Activated CD4-positive, alpha-beta T cell treated with anti-CD3 and anti-CD28 coated beads, Interleukin-2, Interleukin-4, amounts not matched to agents 100 ng/mL and 50 ng/mL, durations not matched to agents 16 hours and 8 hours (primary cell): ENCODE measurements around the gene SECISBP2.

Experiments
- DNase-seq: peaks from one replicate; pipeline ENCODE4 v3.0.0-alpha.2; 2020; ENCODE audit warnings: low spot score

SECISBP2 gene

DNA sequence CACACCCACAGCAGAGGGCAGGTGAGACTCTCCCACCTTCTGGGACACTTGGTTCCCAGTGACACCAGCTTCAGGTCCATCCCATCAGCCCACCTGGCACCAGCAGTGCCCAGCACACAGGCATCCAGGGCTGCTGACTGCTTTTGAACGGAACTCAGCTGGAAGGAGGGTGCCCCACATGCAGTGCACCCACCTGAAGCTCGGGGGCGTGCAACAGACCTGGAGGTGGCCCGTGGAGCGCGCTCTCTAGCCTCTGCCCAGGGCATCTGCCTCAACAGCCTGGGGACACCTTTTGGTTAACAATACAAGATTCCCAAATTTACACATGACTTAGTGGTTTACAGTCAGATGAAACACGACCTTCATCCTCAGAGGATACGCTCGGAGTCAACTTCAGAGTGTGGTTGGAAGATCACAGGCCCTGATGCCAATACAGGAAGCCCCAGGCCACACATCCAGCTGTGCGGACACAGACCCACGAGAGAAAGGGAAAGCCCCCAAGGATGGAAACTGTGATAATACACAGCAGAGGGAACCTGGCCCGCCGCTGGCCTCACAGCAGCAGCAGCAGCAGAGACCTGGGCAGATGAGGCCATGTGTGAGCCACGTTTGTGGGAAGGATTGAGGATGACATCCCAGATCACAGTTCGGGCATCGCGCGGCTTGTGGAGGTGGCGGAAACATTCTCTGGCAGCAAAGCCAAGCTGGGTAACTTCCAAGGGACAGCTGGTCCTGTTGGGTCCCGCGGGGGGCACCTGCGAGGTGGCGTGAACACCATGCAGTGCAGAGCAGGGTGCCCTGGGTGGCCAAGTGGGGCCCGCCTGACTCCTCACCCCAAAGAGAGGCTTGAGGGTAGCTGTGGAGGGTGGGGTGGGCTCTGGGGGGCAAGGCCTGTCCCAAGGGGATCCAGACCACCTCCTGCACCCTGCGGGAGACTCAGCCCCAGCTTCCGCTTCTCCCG, 64.0 kb downstream of the SECISBP2 start:
- DNase-seq = no peak

DNA sequence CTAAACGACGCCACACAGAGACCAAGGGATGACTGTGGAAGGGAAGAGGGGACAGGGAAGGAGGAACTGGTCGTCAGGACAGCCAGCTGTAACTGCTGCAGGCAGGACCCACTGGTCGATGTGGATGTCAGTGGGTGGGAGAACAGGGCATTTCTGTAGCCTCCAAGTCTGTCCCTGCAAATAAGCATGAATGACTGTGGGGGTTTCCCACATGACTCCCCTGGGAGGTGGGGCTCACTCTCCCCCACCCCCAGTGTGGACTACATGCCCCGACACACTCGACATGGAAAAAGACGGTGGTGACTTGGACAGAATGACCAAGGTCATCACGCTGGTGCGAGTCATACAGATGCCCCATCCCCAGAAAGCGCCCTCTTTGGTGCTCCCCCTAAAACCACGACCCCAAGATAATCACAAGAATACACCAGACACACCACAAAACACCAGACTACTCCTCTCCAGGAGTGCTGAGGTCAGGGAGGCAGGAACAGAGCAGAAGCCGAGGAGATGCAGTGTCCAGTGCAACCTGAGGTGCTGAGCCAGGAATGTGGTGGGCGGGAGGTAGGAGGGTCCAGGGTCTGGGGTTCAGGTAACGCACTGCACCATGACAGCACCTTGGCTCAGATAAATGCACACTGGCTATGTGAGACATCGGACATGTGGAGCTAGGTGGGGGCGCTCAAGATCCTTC, 64.9 kb downstream of the SECISBP2 start:
- DNase-seq = no peak

DNA sequence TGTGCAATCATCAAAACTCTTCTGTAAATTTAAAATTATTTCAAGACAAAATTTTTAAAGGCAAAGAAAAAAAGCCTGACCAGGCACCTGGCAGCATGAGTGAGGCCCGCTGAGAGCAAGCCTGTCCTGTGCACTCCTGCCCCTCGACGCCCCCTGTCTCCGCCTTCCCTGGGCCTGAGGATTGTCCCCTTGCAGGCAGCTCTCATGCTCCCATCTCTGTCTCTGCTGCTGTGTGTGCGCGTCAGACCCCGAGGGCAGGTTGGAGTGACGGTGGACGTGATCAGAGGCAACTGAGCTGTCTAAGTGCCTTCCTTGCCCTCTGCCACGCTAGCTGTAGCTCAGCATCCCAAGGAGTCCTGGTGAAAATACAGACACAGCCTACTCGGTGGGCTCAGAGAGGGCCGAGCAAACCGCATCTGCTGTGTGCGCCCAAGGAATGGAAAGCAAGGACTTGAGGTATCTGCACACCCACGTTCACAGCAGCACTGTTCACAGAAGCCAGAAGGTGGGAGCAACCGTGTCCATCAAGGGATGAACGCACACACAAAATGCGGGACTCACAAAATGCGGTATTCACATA, 65.5 kb downstream of the SECISBP2 start:
- DNase-seq = no peak

DNA sequence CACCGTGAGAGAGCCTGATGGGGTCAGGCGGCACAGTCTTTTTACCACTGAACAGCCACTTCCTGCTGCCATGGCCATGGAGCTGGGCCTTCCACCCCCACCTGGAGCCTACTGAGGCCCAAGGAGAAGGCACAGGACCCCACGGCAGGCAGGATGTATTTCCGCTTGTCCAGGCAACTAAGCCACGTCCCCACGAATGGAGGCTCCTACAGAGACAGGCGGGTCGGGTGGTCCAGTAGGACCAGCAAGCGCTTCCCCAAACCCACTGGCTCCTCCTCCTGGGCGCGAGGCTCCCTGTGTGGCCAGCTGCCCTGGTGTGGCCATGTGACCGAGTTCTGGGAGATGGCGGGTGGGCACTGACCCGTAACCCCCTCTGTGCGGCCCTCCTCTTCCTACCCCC, 66.5 kb downstream of the SECISBP2 start:
- DNase-seq = no peak

DNA sequence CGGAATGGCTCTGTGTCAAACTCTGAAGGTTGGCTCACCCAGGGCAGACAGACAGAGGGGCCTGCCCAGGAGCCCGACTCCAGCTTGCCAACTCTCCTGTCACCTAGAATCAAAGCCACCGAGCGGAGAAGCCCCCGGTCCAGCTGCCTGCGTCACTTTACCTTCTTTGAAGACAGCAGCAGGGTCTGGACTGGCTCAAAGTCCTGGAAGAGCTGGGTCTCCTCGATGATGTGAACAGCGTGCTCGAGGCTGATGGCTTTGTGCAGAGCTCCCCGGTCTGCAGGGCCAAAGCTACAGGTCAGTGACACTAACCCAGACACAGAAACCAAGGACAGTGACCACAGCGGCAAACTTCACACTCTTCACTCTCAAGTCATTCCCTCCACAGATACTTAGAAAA, 67.9 kb downstream of the SECISBP2 start:
- no peak for DNase-seq

DNA sequence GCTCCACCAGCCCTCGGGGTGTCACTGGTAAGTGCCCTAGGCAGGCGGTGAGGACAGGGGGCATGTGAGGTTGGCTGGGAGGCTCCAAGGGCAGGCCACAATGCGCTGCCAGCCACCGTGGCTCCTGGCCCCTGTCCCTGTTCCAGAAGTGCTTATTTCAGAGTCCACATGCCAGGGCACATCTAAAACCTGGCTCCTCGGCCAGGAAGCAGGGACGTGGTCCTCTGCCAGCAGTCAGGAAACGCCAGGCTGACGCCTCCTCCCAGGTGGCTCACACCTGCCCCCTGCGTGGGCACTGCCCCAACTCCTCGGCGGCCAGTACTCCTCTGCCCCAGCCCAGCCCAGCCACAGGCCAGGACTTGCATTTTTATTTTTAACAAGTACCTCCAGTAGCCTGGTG, 68.5 kb downstream of the SECISBP2 start:
- DNase-seq = no peak

DNA sequence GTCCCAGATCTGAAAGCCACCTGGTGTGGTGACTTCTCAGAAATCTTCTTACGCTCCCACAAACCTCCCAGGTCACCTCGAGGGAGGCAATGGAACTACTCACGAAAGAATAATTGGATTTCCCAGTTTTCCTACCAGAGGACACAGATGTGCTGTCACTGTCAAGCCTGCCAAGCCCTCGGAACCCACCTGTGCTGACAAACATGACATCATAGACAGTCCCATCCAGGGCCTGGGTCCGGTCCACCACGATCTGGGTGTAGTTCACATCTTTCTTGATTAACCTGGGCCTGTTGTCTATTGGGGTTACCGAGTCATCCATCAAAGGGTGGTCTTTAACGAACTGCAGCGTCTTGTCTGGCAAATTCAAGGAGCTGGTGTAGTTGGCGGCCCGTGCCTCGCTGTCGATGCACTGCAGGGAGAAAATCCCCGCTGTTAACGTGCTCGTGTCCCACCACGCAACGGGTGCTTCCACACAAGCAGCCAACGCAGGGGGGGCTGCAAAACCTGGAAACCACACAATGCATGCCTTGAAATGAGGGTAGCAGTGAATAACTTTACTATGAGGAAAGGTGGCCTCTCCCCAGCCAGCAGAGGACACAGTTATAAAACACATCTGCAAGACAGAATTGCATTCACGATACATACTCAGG, 69.0 kb downstream of the SECISBP2 start:
- DNase-seq = no peak

DNA sequence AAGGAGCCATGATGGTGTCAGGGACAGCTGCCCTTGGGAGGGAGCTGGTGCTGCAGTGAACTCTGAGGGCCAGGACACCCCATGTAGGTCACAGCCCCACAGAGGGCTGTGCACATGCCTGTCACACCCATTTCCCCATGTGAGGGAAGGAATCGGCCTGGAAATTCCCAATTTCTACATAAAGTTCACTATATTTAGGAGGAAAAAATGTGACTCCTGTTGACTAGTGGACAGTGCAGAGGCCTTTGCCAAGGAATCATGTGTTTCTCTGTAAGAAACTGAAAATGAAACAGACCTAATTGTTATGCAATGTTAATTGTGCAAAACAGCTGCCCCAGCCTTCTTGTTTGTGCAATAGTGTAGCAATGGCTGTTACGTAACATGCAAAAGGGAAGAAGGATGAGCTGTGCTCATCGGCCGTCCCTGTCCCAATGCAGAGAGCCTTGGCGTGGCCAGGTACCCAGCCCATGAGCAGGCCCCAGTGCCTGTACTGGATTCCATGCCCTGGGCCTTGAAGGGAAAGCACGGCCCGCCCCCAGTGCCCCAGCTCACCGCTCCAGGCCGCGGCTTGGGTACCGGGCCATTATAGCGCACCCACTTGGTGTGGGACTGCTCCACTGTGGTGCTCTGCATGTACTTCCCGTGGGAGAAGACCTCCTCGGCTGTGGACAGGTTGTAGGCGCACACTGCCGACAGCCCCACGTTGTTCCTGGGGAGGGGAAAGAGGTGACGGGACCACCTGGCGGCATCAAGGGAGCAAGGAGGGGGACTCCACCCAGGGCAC, 70.0 kb downstream of the SECISBP2 start:
- no peak for DNase-seq

DNA sequence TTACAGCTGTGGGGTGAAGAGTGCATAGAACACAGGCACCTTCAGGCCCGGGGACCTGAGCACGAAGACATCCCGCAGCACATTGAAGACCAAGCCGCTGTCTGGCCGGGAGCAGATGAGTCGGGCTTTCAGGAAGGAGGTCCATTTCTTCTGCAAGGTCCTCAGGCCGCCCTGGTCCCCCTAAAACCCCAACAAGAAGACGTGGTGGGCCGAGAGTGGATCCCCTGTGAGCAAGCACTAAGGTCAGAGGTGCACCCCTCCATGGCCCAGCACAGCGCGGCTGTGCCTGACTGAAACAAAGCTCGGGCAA, 70.5 kb downstream of the SECISBP2 start:
- no peak for DNase-seq

DNA sequence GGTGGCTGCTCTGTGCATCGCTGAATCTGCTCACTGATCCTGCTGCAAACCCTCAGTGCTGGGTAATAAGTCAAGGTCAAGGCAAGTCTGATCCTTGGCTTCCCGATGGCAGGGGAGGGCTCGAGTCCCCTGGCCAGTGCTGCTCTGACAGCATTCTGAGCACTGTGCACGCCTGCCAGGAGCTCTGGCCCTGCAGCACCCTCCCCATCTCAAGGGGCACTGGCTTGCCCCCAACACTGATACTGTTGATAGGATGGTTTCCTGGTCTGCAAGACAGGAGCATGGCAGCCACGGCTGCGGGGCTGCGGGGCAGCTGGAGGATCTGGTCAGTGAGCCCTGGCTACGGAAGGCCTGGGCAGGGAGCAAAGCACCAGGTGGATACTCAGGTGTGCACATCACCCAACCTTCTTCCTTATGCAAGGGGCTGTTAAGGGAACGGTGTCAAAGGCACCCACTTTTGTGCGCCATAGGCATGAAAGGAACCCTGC, 71.8 kb downstream of the SECISBP2 start:
- no peak for DNase-seq

DNA sequence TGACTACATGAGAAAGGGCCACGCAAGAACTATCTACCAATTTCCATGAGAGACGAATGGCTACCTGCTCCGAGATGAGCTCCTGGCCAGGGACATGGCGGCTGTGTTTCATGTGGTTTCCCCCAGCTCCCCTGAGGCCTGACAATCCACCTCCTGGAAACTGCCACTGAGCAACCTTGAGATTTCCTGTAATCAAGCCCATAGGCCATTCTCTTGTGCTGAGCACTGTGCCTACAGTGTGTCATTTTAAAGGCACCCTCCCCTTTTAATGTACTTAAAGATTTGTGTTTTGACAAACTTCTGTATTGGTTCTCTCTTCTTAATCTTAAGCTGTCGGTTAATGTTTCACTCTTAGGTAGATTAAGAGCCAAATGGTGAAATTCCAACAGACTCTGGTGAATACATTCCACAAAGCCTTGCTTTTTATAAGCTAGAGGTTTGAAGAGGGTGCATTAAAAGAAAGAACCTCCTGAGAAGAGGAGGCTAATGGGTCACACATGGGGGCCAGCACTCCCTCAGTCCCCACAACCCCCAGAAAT, 72.3 kb downstream of the SECISBP2 start:
- DNase-seq = no peak

DNA sequence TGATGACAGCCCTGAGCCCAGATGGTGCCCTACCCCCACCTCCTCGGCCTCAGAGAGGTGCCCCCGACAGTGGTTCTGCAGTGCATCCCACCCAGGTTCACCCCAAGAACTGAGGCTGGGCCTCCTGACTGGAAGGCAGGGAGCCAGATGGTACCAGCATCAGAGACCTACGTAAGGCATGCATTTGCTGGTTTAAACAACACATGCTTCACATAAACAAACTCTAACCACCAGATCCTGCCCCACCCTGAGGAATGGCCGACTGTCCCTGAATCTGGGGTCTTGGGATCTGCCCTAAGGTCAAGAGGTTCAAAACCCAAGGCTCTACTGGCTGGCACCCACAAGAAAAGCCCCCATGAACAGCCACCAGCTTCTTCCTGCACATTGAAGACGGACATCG, 73.3 kb downstream of the SECISBP2 start:
- no peak for DNase-seq

DNA sequence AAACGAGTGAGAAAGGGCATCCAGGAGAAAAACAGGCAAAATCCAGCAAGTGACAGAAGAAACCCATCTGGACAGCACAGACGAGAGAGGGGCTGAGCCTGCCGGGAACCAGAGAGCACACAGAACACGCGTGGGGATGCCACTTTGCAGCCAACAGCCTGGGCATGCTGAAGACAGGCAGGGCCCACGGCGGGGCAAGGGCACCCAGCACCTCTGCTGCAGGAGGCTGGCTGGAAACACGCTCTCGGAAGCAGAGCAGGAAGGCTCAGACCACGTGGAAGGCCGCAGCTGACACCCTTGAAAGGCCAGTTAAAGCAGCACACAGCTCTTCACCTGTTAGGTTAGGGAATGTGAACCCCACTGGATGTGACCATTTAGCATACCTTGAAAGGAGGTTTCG, 76.1 kb downstream of the SECISBP2 start:
- DNase-seq = no peak

DNA sequence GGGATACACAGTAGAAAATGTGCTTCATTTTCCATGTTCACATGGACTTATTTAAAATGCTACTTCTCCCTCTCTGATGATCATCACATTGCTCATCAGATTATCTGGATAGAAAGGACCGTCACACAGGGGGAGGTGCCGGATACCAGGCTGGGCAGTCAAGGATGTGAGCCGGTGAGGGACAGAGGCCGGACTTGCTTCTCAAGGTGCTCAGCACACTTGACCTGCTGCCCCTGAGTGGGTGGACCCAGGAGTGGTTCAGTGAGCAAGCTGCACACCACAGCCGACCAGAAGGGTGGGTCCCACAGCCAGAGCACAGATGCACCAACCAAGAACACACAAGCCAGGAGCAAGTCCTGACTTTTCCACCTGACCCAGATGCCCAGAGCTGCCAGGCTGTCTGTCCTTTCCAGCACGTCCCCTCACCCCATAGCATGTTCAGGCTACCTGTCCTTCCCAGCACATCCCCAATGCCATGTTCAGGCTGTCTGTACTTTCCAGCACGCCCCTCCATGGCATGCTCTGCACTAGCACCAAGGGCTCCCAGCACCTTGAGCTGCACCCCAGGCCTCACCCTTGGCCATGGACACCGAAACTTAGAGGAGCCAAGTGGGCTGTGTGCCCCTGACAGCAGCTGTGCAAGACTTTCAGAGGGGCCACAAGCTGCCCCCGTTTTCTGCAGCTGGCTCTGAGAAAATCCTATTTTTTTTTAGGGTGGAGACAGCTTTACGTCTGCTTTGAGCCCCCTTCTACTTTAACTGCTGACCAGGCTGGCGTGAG, 77.8 kb downstream of the SECISBP2 start:
- no peak for DNase-seq

DNA sequence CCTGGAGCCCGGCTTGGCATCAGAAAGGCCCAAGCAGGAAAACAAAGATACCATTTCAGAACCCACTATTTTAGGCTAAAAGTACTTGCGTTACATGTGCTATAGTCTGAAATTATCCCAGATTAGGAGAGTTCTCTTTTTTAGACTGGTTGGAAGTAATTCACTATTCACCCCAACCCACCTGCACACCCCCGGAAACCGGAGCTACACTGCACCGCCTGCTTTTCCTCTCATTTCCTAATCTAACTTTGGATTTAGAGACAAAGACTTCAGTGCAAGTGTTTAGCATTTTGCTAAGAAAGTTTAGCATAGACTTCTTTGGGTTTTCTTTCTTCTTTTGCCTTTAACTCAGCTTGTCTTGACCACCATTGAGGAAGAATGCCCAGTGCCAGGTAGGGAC, 79.2 kb downstream of the SECISBP2 start:
- DNase-seq = no peak

DNA sequence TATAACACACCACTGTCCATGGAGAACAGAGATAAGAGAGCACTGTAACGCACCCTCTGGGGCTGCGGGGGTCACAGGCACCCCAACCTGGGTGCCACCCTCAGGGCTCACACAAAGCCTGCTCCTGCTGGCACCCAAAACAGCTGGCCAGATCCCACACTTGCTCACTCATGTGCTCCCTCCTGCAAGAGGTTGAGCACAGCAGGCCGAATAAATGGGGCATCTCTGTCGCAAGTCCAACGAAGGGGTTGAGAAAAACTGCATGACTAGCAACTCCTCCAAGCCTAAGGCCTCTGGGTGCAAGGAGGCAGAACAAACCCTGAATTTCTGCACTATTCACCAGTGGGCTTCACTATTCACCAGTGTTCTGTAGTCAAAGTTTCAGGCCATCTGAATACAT, 80.3 kb downstream of the SECISBP2 start:
- no peak for DNase-seq

DNA sequence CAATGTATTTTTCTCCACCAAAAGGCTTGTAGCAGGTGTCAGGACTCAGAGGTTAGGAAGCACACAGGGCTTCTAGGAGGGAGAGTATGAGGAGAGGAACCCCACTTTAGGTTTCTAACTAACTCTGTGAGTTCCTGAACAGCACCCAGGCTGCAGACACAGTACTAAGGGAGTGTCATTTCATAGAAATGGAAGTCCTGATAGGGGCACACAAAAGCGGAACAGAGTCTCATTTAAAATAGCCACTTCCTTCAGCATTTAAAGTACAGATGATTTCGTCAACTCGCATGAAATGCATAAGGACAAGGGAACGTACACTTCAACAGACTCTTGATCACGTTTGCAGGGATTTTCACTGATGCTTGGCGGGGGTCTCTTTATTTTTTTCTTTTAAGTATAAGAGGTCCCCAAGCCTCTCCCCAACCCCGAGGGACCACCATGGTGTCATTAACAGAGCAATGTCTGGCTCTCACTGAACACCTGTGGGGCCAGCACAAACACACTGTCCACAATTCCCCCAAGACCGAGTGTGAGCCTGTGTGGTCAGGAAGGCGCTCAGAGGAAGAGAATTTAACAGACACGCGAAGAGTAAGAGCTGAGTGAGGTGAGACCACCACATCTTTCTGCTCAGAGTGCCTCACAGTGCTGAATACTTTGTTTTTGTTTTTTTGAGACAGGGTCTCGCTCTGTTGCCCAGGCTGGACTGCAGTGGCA, 82.3 kb downstream of the SECISBP2 start:
- no peak for DNase-seq

DNA sequence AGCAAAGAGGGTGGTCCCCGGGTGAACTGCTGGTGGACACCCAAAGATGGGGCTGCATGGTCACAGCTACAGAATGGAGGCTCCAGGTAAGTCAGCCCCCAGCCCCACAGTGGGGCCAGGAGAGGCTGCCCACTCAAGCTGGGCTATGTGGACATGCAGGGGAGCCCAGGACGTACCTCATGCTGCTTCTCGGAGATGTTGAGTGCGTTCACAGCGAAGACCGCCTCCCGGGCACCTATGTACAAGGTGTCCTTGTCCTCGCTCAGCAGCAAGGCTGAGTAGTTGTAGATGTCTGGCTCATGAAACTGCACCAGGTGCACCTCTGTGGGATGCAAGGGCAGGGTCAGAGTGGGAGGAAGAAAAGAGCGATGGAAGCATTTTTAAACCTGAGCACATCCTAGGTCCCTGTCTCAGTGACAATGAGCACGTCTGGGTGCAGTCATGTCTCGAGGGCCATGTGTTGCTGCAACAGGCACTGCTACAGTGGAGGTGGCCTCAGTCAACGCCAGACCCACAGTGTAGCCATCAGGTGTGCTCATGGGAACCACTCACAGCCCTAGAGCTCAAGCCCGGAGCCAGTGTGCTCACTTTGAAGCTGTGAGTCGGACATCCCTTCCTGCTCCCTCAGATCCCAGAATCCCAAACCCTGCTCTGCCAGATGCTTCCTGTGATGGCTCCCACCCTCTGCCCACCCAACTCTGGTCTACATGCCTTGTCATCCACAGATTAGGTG, 84.6 kb downstream of the SECISBP2 start:
- no peak for DNase-seq

DNA sequence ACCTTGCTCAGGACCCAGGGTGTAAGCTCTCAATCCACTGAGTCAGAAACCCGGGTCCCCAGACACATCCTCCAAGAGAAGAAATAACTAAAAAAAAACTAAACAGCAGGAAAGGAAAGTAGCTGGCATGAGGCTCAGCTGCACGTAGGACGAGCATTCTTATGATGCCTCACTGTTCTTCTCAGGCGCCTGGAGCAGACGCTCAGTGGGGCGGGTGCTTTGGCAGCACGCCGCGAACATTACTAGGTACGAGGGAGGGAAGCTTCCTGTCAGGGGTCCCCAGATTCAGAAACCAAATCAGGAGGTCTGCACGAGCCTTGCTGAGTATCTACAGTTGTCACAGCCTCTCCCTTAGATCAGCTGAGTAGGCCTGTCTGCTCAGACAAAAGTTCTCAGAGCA, 85.8 kb downstream of the SECISBP2 start:
- DNase-seq = no peak
